HG02840 (cell line): ENCODE measurements around the gene EGFL7.
"Not testable (repeated sequence)": the region's sequence is repeated elsewhere in the genome, so short reads cannot be mapped to it uniquely, and the experiment has no call there.

Experiments used
- ATAC-seq: cut with Tn5 transposase; IDR thresholded peaks from one replicate; pipeline ENCODE4 v1.9.1; 2021; ENCODE audit warnings: mild to moderate bottlenecking, moderate library complexity, moderate number of reproducible peaks; ENCODE audit not compliant: unreplicated experiment, low FRiP score

Gene EGFL7

DNA sequence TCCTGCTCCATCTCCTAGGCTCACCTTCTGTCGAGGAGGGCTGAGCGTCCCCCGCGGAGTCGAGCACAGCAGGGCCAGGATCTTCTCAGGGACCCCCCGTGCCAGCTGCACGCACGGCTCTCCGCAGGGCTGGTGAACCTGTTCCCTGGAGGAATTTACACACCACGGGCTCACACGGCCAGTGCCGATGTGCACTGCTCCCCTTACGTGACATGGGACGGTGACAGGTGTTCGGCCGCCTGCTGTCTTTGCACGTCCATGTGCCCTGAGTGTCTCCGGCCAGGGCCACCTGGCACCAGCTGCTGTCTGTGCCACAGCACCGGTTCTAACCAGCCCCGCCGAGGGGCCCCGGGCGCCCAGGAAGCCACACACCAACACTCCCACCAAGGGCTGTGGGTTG is 33.2 kb downstream of the EGFL7 start:
- no peak for ATAC-seq

DNA sequence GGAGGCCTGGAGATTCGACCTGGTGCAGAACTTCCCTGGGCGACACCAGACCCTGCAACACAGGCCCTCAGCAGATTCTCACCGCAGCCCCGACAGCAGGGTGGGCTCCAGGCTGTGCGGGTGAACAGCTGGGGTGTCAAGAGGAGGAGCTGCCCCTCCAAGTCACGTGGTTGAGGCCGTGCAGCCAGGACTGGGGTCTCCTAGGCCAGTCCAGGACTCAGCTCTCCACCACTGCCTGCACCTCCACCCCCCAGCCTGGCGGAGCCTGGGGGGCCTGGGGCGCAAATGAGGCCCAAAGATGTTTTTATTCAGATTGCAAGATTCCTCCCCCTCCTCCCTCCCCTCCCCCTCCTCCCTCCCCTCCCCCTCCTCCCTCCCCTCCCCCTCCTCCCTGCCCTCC is 33.8 kb downstream of the EGFL7 start:
- ATAC-seq: no peak

DNA sequence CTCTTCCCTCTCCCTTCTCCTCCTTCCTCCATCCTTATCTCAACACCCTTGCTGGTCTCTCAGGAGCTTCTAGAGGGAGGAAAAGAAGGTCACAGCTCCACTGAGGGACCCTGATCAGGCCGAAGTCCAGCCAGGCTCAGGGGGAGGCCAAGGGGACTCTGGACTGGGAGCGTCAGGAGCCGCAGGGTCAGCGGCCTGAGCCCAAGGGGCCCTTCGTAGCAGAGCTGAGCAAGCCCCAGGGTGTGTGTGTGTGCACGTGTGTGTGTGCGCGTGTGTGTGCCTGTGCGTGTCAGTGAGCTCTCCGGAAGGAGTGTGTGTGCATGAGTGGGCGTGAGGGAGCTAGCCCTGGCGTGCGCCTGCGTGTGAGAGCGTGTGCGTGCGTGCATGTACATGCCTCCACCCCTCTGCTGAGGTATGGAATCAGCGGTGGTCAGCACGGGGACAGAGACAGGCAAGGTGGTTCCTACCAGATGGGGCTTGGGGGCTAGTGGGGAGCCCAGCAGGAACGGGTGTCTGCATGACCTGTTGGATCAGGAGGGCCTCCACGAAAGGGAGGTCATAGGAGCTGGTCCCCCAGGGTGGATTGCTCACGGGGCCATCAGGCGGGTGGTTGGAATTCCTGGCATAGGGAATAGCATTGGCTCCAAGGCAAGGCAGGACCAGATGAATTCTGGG is 34.6 kb downstream of the EGFL7 start:
- no peak for ATAC-seq

DNA sequence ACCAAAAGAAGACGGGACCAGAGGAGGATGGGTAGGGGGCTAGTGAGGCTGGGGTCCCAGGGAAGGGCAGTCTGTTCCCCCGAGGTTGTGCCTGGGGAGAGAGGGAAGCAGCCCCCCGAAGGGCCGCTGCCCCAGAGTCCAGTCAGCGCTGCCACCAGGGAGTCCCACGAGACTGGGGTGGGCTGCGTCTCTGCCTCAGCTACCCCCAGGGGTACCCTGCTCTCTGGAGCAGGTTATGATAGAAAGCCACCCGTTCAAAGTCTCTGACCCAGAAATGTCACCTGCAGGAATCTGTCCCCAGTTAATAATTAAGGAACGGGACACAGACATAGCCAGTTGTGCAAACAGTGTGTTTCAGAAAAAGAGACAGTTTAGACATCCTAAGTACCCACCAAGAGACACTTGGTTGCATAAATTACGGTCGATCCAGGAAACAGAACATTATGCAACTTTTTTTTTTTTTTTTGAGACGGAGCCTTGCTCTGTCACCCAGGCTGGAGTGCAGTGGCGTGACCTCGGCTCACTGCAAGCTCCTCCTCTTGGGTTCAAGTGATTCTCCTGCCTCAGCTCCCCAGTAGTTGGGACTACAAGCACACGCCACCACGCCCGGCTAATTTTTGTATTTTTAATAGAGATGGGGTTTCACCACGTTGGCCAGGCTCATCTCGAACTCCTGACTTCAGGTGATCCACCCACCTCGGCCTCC is 35.3 kb downstream of the EGFL7 start:
- ATAC-seq: no peak

DNA sequence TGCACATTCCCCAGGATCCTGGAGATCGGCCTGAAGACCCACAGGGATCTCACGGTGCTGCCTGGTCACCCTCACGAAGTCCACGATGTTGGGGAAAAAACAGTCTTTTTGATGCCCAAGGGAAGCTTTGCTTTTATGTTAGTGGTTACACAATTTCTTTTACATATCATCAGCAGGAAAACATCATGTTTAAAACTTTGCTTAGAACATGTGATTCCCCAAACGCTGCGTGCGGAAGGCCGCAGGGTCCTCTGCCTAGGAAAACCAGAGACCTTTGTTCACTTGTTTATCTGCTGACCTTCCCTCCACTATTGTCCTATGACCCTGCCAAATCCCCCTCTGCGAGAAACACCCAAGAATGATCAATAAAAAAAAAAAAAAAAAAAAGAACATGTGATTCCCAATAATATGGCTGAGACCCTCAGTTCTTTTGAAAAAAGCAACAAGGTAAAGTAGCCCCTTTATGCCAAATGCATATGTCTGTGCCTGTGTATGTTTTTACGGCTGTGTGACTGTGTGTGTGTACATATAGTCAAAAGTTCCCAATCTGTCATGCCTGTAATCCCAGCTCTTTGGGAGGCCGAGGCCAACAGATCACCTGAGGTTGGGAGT is 36.0 kb downstream of the EGFL7 start:
- ATAC-seq: no peak

DNA sequence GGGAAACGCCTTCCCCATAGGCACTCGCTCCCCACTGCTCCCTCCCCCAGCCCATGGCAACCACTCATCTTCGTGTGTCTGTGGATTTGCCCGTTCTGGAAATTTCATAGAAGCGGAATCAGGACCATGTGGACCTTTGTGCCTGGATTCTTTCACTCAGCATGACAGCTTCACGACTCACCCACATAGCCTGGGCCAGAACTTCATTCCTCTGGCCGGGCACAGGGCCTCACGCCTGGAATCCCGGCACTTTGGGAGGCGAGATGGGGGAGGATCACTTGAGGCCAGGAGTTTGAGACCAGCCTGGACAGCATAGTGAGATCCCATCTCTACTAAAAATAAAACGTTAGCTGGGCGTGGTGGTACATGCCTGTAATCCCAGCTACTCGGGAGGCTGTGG is 37.6 kb downstream of the EGFL7 start:
- ATAC-seq: no peak

DNA sequence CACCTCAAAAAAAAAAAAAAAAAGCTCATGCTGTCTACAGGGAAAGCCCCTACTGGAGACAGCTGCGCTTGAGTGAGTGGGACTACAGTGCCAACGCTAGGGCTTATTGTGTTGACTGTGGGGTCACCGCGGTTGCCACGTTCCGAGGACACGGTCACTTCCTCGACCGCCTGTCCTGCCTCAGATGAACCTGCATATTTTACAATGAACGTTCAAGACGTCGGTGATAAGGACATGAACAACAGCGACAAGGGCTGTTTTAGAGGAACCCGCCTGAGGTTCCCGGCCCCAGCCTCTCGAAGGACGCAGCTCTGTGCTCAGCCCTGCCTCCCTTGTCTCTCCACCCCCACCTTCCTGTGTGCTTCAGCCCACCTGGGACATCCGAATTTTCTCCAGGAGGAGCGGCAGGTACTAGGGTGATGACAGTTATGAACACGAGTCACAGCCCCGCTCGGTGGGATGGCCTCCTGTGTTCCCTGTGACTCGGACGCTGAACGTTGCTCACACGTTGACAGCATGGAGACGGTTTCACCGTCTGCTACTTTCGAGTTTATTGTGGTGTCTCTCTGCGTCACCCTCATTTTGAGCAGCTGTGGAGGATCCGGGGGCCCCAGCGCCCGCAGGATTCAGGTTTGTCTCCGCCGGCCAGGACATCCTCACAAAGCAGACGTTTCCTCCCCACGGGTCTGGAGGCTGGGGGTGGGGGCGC is 38.4 kb downstream of the EGFL7 start:
- ATAC-seq: no peak

DNA sequence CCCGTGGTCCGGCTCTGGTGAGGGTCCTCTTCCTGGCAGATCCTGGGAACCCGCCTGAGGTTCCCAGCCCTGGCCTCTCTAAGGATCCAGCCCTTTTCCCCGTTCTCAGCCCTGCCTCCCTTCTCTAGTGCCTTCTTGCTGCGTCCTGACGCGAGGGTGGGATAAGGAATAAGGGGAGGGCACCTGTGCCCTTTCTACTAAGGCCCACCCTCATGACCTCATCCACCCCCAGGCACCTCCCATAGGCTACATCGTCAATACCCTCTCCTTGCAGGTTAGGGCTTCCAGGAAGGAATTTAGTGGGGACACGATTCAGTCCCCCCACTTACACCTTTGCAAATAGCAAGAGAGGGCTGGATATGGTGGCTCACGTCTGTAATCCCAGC is 38.9 kb downstream of the EGFL7 start:
- no peak for ATAC-seq

DNA sequence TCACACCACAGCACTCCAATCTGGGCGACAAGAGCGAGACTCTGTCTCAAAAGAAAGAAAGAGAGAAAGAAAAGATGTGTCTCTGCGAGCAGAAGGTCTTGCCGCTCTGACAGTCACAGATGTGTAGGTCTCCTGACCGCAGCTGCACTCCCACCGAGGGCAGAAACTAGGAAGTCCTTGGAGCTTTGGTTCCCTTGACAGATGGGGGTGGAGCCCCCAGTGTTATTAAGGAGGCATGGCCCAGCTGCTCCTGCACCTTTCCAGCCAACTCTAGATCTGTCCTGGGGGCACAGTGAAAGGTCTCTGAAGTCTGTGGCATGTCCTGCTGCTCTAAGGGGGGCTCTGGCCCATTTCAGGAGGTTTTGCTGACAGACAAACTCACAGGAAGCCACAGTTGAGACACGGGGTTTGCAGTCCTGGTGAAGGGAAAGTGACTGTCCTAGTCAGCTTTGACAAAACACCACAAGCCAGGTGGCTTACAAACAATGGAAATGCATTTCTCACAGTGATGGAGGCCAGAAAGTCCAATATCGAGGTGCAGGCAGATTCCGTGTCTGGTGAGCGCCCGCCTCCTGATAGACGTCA is 40.7 kb downstream of the EGFL7 start:
- no peak for ATAC-seq

DNA sequence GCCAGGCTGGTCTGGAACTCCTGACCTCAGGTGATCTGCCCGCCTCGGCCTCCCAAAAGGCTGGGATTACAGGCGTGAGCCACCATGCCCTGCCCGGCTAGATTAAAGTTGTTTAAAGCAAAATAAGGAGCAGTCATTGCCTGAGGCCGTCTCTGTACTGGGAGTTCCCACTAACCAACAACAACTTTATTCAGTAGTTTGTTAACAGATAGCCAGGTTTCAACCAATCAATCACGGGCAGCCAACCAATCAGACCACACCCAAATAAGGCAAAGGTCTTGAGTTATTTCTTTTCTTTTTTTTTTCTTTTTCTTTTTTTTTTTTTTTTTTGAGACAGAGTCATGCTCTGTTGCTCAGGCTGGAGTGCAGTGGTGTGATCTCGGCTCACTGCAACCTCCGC is 42.0 kb downstream of the EGFL7 start:
- ATAC-seq: not testable (repeated sequence)

DNA sequence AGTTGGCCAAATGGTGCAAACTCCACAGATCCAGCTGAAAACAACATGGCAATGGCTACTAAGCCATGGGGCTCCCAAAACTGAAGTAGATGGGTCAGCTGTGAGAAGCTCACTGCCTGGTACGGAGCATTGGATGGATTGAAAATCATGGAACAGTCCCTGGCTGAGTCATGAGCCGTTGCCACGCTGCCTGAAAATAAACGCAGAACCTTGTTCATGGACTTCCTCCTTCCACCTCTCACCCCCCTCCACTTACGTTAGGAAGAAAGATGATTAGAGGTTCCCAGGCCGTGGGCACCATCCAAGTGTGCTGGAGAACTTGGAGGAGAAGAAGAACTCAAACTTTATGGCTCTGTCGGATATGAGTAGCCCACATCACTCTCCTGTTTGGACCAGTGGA is 42.8 kb downstream of the EGFL7 start:
- ATAC-seq: no peak

DNA sequence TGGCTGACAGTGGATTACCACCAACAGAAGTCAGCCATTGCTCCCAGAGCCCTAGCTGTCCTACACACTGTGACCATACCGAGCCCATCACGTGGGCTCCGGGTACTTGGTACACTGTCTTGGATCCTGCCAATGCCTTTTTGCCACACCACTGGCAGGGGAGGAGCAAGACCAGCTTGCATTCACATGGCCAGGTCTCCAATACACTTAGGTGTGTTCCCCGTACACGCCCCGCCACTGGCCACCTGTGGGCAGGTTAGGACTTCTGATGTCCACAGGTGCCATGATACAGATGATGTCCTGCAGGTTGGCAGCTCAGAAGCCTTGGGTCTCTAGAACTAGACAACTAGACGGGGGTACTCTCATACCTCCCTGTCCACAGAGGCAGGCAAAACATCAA is 44.3 kb downstream of the EGFL7 start:
- ATAC-seq: no peak

DNA sequence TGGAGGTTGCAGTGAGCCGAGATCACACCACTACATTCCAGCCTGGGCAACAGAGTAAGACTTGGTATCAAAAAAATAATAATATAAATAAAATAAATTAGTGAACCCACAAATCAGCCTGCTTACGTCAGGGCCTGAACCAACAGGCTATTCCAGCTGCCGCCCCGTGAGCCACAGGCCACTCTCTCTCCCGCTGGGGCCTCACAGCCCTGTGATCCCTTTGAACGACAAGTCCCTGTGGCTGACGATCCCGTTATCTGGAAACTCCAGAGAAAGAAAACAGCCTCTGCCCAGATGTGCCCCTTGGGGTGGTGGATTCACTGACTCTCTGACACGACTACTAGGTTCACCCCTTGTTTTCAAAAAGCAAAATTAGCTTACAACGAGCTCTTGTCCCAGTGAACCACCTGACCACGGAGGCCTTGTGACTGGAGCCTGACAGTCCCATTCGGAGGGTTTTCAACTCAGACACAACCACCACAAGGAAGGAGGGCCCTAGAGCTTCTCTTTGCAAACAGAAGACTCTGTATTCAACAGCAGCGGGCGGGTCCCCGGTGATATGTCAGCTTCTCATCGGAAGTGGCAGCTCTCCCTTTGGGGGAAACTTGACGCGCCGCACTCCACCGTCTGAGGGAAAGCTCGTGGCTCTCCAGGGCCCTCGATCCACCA is 45.3 kb downstream of the EGFL7 start:
- ATAC-seq: no peak

DNA sequence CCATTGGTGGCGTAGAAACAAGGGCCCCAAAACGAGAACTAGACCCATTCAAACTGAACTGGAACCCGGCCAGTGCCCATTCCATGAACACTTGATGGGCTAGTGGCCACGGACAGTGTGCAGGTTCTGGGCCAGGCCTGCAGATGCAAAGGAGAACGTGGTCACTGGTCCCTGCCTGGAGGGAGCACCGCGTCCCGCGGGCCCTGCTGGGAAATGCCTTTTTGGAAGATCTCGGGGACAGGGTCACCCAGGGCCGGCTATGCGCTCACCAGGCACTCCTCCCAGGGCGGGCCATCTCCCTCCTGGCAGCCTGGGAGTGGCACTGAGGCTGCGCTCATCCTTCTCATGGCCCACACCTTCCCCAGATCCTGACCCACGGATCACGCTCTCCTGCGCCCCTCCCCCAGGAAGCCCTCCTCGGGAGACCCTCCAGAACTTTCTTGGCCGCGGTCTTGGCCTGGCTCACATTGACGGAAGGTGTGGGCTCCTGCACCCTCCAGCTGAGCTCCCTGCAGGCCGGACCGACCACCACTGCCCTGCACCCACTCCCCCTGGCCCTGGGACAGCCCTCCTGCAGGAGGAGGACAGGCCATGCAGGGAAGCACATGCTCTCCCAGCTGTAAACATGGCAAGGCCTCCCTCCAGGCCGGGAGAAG is 46.9 kb downstream of the EGFL7 start:
- ATAC-seq: no peak

DNA sequence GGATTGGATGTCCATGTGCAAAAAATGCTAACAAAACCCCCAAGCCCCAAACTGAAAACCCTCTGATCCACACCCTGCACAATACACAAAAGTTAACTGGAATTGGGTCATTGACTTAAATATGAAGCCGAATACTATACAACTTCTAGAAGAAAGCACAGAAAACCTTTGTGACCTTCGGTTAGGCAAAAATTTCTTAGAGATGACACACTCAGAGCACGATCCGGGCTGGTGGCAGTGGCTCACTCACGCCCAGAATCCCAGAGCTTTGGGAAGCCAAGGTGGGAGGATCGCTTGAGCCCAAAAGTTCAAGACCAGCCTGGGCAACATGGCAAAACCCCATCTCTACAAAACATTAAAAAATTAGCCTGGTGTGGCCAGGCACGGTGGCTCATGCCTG is 47.8 kb downstream of the EGFL7 start:
- ATAC-seq: no peak

DNA sequence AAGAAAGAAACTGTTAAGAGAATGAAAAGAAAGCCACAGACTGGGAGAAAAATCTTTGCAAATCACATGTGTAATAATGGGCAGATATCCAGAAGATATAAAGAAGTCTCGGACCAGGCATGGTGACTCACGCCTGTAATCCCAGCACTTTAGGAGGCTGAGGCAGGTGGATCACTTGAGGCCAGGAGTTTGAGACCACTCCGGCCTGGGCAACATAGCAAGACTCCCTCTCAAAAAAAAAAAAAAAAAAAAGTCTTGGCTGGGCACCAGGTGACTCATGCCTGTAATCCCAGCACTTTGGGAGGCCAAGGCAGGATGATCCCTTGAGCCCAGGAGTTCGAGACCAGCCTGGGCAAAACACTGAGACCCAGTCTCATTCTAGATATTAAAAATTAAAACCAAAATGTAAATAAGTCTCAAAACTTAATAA is 48.5 kb downstream of the EGFL7 start:
- not testable (repeated sequence) for ATAC-seq

DNA sequence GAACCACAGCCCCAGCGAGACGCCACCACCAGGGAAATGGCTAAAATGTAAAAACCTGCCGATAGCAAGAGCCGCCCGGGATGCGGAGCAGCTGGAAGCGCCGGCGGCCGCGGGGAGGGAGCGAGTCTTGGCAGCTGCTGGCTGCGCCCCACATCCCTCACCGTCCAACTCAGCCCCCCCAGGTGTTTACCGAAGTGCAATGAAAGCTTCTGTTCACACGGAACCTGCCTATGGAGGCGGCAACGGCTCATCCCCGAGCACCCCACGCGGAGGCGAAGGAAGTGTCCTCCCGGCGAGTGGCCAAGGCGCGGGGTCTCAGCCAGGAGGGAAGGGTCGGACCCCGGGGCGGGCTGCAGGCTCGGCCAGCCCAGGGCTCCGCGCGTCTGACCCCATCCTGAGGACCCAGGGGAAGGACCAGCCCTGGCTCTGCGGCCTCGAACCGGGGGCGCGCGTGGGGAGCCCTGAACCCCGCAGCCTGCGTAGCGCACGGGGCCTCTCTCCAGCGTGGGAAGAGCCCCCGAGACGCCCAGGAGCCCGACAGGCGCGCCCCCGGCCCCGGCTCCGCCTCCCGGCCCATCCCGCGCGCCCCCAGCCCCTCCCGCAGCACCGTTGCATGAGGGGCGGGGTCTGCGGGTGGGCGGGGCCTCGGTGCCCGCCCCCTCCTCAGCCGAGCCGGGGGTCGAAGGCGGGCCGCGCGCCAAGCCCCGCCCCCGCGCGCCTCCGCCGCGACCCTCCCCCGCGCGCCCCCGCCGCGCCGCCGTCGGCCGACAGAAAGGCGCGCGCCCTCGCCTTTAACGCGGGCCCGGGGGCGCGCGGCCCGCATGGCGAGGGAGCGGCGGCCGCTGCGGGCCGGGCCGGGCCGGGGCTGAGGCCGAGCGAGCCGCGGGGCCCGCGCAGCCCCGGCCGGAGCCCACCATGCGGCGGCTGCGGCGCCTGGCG is 49.3 kb downstream of the EGFL7 start, which contains the start of gene DIPK1B:
Gene DIPK1B (plus strand): TSS at position 822 of the 939 bp plus-strand sequence. CDS start 94 bp downstream, at position 916.
- no peak for ATAC-seq

DNA sequence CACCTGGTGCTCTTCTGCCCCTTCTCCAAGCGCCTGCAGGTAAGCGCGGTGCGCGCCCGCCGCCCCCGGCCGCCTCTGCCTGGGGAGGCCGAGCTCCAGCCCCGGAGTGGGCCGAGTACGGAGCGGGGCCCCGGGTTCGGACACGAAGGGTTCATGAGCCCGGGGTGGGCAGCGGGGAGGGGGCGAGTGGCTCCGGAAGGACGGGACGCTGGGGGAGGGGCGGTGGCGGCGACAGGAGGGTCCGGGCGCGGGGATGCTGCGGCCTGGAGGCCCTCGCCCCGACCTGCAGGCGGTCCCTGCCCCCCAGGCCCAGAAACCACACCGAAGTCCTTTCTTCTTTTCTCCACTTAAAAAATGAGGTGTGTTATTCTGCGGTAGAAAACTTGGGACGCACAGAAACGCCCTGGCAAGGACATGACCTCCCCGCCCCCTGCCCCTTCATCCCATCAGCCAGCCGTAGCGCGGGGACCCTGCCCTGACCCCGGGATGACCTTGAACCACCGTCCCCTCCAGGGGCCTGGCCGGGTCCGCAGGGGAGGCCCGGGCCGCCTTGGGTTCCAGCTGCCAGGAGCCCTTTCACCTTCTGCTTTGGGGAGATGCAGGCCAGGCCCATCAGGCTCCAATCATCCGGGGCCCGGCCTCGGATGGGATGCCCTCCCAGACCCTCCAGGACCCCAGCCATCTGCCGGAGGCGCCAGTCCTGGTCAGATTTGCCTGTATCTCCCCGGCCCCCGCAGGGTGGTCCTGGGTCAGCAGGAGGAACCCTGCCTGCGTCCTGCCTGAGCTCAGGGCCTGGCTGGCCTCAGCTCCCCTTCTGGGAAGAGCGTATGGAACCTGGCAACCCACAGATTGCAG is 50.2 kb downstream of the EGFL7 start:
- ATAC-seq: no peak
